ENCODE measurements around the gene AGAP3.

GRCh38 chr7:151046603-151047573 is 39.4 kb upstream of the AGAP3 start:
- TF ChIP-seq POLR2A (IDR thresholded peaks at IDR 0.05; ENCODE audit: low read length): no peak
- no peak for TF ChIP-seq GATA1 (IDR thresholded peaks at IDR 0.05; ENCODE audit: low read depth, low read length)

All from erythroblast (primary cell).